Smooth muscle cell (in vitro differentiated cells): ENCODE results near the gene DNM3. TPM values are rescaled to one million over a fixed set of nuclear protein-coding genes. Genes with fewer than 3 reads are reported as not detected.

Experiments
- DNase-seq: peaks from one replicate; lab custom pipeline; 2025; ENCODE audit not compliant: unreplicated experiment; lab: John Stamatoyannopoulos, UW
- H2AFZ ChIP-seq: fragments of 200-600 bp; sonication (generic); 2 replicates; pipeline ENCODE4 v1.6.0; 2016; ENCODE audit warnings: antibody characterized with exemption, low read depth, mild to moderate bottlenecking
- H3F3A ChIP-seq: fragments of 200-600 bp; sonication (generic); 2 replicates; pipeline ENCODE4 v1.6.0; 2017; ENCODE audit warnings: antibody characterized with exemption, low read depth
- H3K27ac ChIP-seq: fragments of 200-600 bp; sonication (generic); 2 replicates; pipeline ENCODE4 v1.5.1; 2016; ENCODE audit warnings: low read depth, mild to moderate bottlenecking
- H3K27me3 ChIP-seq: fragments of 200-600 bp; sonication (generic); 2 replicates; pipeline ENCODE4 v1.6.1; 2016; ENCODE audit warnings: low read depth, mild to moderate bottlenecking
- H3K36me3 ChIP-seq: fragments of 200-600 bp; sonication (generic); 2 replicates; pipeline ENCODE4 v1.5.1; 2016; ENCODE audit warnings: low read depth
- H3K4me1 ChIP-seq: fragments of 200-600 bp; sonication (generic); 2 replicates; pipeline ENCODE4 v1.5.1; 2016; ENCODE audit warnings: low read depth
- H3K4me2 ChIP-seq: fragments of 200-600 bp; sonication (generic); 2 replicates; pipeline ENCODE4 v1.6.0; 2016; ENCODE audit warnings: mild to moderate bottlenecking
- H3K4me3 ChIP-seq: fragments of 200-600 bp; sonication (generic); 2 replicates; pipeline ENCODE4 v1.5.1; 2016; ENCODE audit warnings: mild to moderate bottlenecking
- H3K79me2 ChIP-seq: fragments of 200-600 bp; sonication (generic); 2 replicates; pipeline ENCODE4 v1.6.0; 2016; ENCODE audit warnings: low read depth, mild to moderate bottlenecking
- H3K9ac ChIP-seq: fragments of 200-600 bp; sonication (generic); 2 replicates; pipeline ENCODE4 v1.6.0; 2016; ENCODE audit warnings: low read depth
- H3K9me3 ChIP-seq: fragments of 200-600 bp; sonication (generic); replicated peaks from 2 replicates; pipeline ENCODE4 v1.5.1; 2016; ENCODE audit warnings: low read depth
- H4K20me1 ChIP-seq: fragments of 200-600 bp; sonication (generic); 2 replicates; pipeline ENCODE4 v1.6.0; 2016; ENCODE audit warnings: low read depth
- CTCF ChIP-seq: fragments of 200-600 bp; sonication (generic); IDR thresholded peaks from 2 replicates; pipeline ENCODE4 v1.5.1; 2017; ENCODE audit warnings: borderline replicate concordance, mild to moderate bottlenecking, antibody characterized with exemption; ENCODE audit not compliant: insufficient read depth, poor library complexity, severe bottlenecking
- WGBS: methylation state at CpG from one replicate; pipeline ENCODE4 v1.1.7; 2016; ENCODE audit warnings: low lambda C conversion rate; 5-methylcytosine and 5-hydroxymethylcytosine counted together
- microRNA counts: library from miRNA; unstranded; fragments of <30 nt; microRNA quantifications from one replicate; lab custom pipeline; 2016
- microRNA-seq: library from miRNA; unstranded; fragments of <30 nt; microRNA quantifications from one replicate; pipeline ENCODE4, GENCODE V29; 2016; ENCODE audit warnings: borderline number of aligned reads
- polyA plus RNA-seq: library from polyadenylated mRNA; unstranded; fragments of >200 nt; fragmentation: Nextera tagmentation; extraction: Ambion mirVana; gene quantifications from 2 replicates; pipeline ENCODE4 v1.2.1, GENCODE V29; 2016
- small RNA-seq: library from RNA; depleted of rRNA; stranded (forward); fragments of <200 nt; gene quantifications from one replicate; pipeline ENCODE3, GENCODE V24; 2014
- total RNA-seq: library from RNA; depleted of rRNA; stranded (reverse); fragments of >200 nt; gene quantifications from 2 replicates; pipeline ENCODE4 v1.2.3, GENCODE V29; 2014

The DNM3 gene
- total and polyA plus RNA-seq, 2 experiments from 2014 or later: 1.7 to 3.0 TPM

DNA sequence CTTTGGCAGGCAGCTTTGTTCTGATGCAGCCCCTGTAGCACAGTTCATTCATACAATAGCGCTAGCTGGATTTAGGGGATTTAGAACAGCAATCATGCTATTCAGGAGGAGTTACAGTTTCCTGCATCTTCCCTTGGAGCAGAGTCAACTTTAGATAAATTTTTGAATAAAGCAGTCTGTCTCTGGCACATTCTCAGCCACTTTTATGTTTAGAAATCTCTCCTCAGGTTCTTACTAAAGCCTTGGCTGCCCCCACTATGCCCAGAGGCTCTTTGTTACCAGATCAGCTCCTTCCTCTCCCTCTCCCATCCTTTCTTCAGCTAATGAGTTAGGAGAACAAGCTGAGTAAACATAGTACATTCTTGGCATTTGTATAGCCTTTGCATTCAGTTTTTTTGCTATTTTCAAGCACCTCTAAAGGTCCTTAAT lies 619.6 kb downstream of the DNM3 start:
- H3K9ac ChIP-seq: no peak overlapping the region
- no peak for TF ChIP-seq CTCF
- 14% methylated on average over 1 of the region's 1 CpG for WGBS
- H3F3A ChIP-seq: peaks cover 6% of the 10 kb centered on the region
- H3K4me3 ChIP-seq: no peak overlapping the region
- H3K36me3 ChIP-seq: no peaks in the 10 kb centered on the region
- no peaks in the 10 kb centered on the region for H4K20me1 ChIP-seq
- peak overlapping the region; percentile 70 for H2AFZ ChIP-seq
- H3K79me2 ChIP-seq: no peaks in the 10 kb centered on the region
- no peak for DNase-seq
- H3K27ac ChIP-seq: peak overlapping the region; percentile 21
- no peaks in the 10 kb centered on the region for H3K9me3 ChIP-seq
- peak overlapping the region; percentile 17 for H3K4me2 ChIP-seq
- H3K4me1 ChIP-seq: peaks cover 30% of the 10 kb centered on the region
- H3K27me3 ChIP-seq: no peaks in the 10 kb centered on the region

MicroRNA genes within 50 kb of the gene (microRNA counts, 767-probe panel; counts per million panel counts)
- microRNA hsa-miR-199a-3p+hsa-miR-199b-3p (lab: Ali Mortazavi, UCI) (13,433 counts per million, percentile 99 among the panel's probes with 10 or more counts), microRNA hsa-miR-199a-5p (lab: Ali Mortazavi, UCI) (11,802 counts per million, percentile 95 among the panel's probes with 10 or more counts), microRNA hsa-miR-214-3p (lab: Ali Mortazavi, UCI) (9,274 counts per million, percentile 75 among the panel's probes with 10 or more counts)

Small RNA genes lying within 50 kb of the gene (microRNA-seq; reads per million reads assigned to microRNA genes)
- gene MIR199A2: 158 reads per million, percentile 62 among the genes with 10 or more reads in this experiment
- not detected for gene MIR3120

Small RNA genes lying within 50 kb of the gene (small RNA-seq; reads per million reads assigned to genes)
- 12.9 reads per million, percentile 82 among the genes with 10 or more reads in this experiment for gene MIR199A2
- gene RNU6-157P: not detected

Other genes with a start within 250 kb of the DNM3 start
- not detected in 2 replicates for gene MYOCOS, start 219.3 kb upstream of the DNM3 start, total RNA-seq
- gene MYOCOS, start 219.3 kb upstream of the DNM3 start, polyA plus RNA-seq: not detected in 2 replicates
- gene MYOC, start 188.8 kb upstream of the DNM3 start, total RNA-seq: not detected in 2 replicates
- gene MYOC, start 188.8 kb upstream of the DNM3 start, polyA plus RNA-seq: not detected in 2 replicates
- gene VAMP4, start 99.4 kb upstream of the DNM3 start, total RNA-seq: 15.2 and 27.4 TPM in 2 replicates
- 14.8 and 17.4 TPM in 2 replicates for gene VAMP4, start 99.4 kb upstream of the DNM3 start, polyA plus RNA-seq
- 18.3 and 19.2 TPM in 2 replicates for gene METTL13, start 59.8 kb upstream of the DNM3 start, total RNA-seq
- gene METTL13, start 59.8 kb upstream of the DNM3 start, polyA plus RNA-seq: 17.5 and 19.5 TPM in 2 replicates